ENCODE measurements around the gene SUPT16H.

SUPT16H gene

GRCh38 chr14:21320913-21321312, 62.9 kb downstream of the SUPT16H start:
- DNase-seq (ENCODE audit: low read depth in 2 of 2) = no peak

GRCh38 chr14:21317398-21317797, 66.4 kb downstream of the SUPT16H start:
- H3K4me3 ChIP-seq (replicated peaks in 1 of 2; ENCODE audit: low read depth in 2 of 2, low read length in 2 of 2) = no peak overlapping the region
- no peak for TF ChIP-seq CTCF (IDR thresholded peaks at IDR 0.05; ENCODE audit: low read depth, low read length)
- DNase-seq (ENCODE audit: low read depth in 2 of 2) = no peak

More at GRCh38 chr14:21320913-21321312, 62.9 kb downstream of the SUPT16H start:
- no peak overlapping the region for H3K4me3 ChIP-seq (replicated peaks in 1 of 2; ENCODE audit: low read depth in 2 of 2, low read length in 2 of 2)
- no peak for TF ChIP-seq CTCF (IDR thresholded peaks at IDR 0.05; ENCODE audit: low read depth, low read length)

GRCh38 chr14:21313512-21313911, 70.3 kb downstream of the SUPT16H start:
- no peak for TF ChIP-seq CTCF (IDR thresholded peaks at IDR 0.05; ENCODE audit: low read depth, low read length)
- H3K4me3 ChIP-seq (replicated peaks in 1 of 2; ENCODE audit: low read depth in 2 of 2, low read length in 2 of 2) = no peak overlapping the region
- DNase-seq (ENCODE audit: low read depth in 2 of 2) = no peak

- H3K4me3 ChIP-seq (replicated peaks in 1 of 2; ENCODE audit: low read depth in 2 of 2, low read length in 2 of 2) = no peak overlapping the region
- no peak for TF ChIP-seq CTCF (IDR thresholded peaks at IDR 0.05; ENCODE audit: low read depth, low read length)
- DNase-seq (ENCODE audit: low read depth in 2 of 2) = no peak
These were observed 72.2 kb downstream of the SUPT16H start for GRCh38 chr14:21311614-21312013.

- no peak for TF ChIP-seq CTCF (IDR thresholded peaks at IDR 0.05; ENCODE audit: low read depth, low read length)
- H3K4me3 ChIP-seq (replicated peaks in 1 of 2; ENCODE audit: low read depth in 2 of 2, low read length in 2 of 2) = no peak overlapping the region
- DNase-seq (ENCODE audit: low read depth in 2 of 2) = no peak
These were observed 73.9 kb downstream of the SUPT16H start for GRCh38 chr14:21309956-21310355.

GRCh38 chr14:21309238-21309636, 74.6 kb downstream of the SUPT16H start:
- H3K4me3 ChIP-seq (replicated peaks in 1 of 2; ENCODE audit: low read depth in 2 of 2, low read length in 2 of 2) = peak overlapping the region; percentile 19 to 39
- no peak for DNase-seq (ENCODE audit: low read depth in 2 of 2)
- no peak for TF ChIP-seq CTCF (IDR thresholded peaks at IDR 0.05; ENCODE audit: low read depth, low read length)
